ENCODE results near the gene RAB11B. TPM values are rescaled to one million over a fixed set of nuclear protein-coding genes. Genes with fewer than 3 reads are reported as not detected.

Gene RAB11B
- total and polyA plus RNA-seq, 10 of the 15 experiments (the other 5 are each of a cell fraction or from before 2014, with no cell fraction given): 0.92 to 82.5 (median 17.9) TPM

DNA sequence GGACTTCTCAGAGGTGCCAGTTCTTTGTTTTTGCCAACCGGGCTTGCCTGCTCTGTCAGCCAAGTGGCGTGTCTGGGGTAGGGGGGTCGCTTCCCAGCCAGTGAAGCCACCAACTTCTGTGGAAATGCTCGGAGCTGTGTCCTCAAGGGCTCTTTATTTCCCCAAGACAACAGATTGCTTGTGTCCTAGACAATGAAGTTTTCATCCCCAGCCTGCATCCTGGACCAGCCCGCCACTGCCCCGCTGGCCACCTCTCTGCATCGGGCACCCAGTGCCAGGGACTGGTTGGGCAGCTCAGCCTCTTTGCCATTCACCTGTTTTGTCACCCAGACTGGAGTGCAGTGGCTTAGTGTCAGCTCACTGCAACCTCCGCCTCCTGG, 3.7 kb downstream of the RAB11B start:
- Histone ChIP-seq H3K79me2 (ENCODE audit: control insufficient read depth, insufficient read depth, low read length) (peaks cover 37% of the 10 kb centered on the region), H3K4me3 (no peak overlapping the region), H2AFZ (ENCODE audit: control insufficient read depth, low read depth, low read length) (no peak overlapping the region), H3K9me3 (replicated peaks; ENCODE audit: control insufficient read depth, insufficient read depth, low read length) (no peaks in the 10 kb centered on the region), H3K36me3 (ENCODE audit: control insufficient read depth in 2 of 2, insufficient read depth in 2 of 2, low read length in 1 of 2) (peaks cover 0 to 3% of the 10 kb centered on the region in 2 experiments; a peak in 1 of 4 replicates), H3K27me3 (replicated peaks in 1 of 2; ENCODE audit: control insufficient read depth in 2 of 2, insufficient read depth in 2 of 2, low read length in 1 of 2) (no peaks in the 10 kb centered on the region), H4K20me1 (ENCODE audit: control insufficient read depth, insufficient read depth) (peaks cover 5% of the 10 kb centered on the region), H3K4me1 (ENCODE audit: control insufficient read depth, insufficient read depth, low read length) (peaks cover 16% of the 10 kb centered on the region), H3K9ac (ENCODE audit: control insufficient read depth, insufficient read depth, low read length) (no peak overlapping the region), H3K27ac (ENCODE audit: control insufficient read depth, insufficient read depth) (no peak overlapping the region), H3K4me2 (ENCODE audit: control insufficient read depth, insufficient read depth) (no peak overlapping the region)
- TF ChIP-seq SREBF2 (IDR thresholded peaks at IDR 0.05; ENCODE audit: low read length) (no peak), JUND (IDR thresholded peaks at IDR 0.05; ENCODE audit: low read depth, low read length) (no peak), ZNF384 (IDR thresholded peaks at IDR 0.05; ENCODE audit: borderline replicate concordance, low read depth, low read length) (no peak), EP300 (IDR thresholded peaks at IDR 0.05; ENCODE audit: borderline replicate concordance in 1 of 2, control insufficient read depth in 1 of 2, low read depth in 2 of 2, low read length in 2 of 2) (no peak), CREB1 (IDR thresholded peaks at IDR 0.05; ENCODE audit: low read depth) (no peak), POU2F2 (IDR thresholded peaks at IDR 0.05; ENCODE audit: borderline replicate concordance, low read depth, low read length) (no peak), RAD51 (IDR thresholded peaks at IDR 0.05) (no peak), PAX8 (IDR thresholded peaks at IDR 0.05) (no peak), SIX5 (IDR thresholded peaks at IDR 0.05; ENCODE audit: low read depth, low read length, severe bottlenecking) (no peak), RELA (IDR thresholded peaks at IDR 0.05; ENCODE audit: borderline replicate concordance, partially characterized antibody) (no peak), BCL3 (IDR thresholded peaks at IDR 0.05; ENCODE audit: borderline replicate concordance, insufficient read depth, low read depth, low read length, poor library complexity, severe bottlenecking) (no peak), SUPT20H (IDR thresholded peaks at IDR 0.05; ENCODE audit: borderline replicate concordance, control insufficient read depth, low read depth, low read length) (no peak)
- WGBS (ENCODE audit: insufficient coverage, insufficient replicate concordance, low lambda C conversion rate, missing lambda C conversion rate): 97% methylated on average over 8 of the region's 8 CpGs
- ChIA-PET SMC1A (ENCODE audit: uncharacterized antibody, unreplicated experiment) (no interaction called here), RAD21 (ENCODE audit: unreplicated experiment) (no interaction called here), POLR2A (no interaction called here), CTCF (interaction anchor here (0.8 kb wide), 1 partner anchor 27 kb away, joined by 3 read pairs; no protein-coding TSS in a partner anchor)
- in situ Hi-C loops (cut with MboI): no loop called here
- FAIRE-seq (no peak), ATAC-seq (no peak), DNase-seq (ENCODE audit: low read depth, low spot score) (no peak)
- intact Hi-C loops (cut with micrococcal nuclease; ENCODE audit: unreplicated experiment): no loop called here
- no TSS peak for BruUV-seq (replicated peaks)
